MM.1S (cell line): ENCODE measurements around the gene ICAM3.

Experiments
- EZH2phosphoT487 ChIP-seq: fragments of 300-600 bp; sonication (generic); IDR thresholded peaks from 2 replicates; pipeline ENCODE4 v1.6.1; 2018; ENCODE audit warnings: antibody characterized with exemption, low read length
- TF ChIP-seq, protein P1 (sequence below): fragments of 300-600 bp; sonication (generic); IDR thresholded peaks from 2 replicates; pipeline ENCODE4 v1.5.1; 2016; ENCODE audit warnings: antibody characterized with exemption, low read length, mixed read lengths

DNA sequence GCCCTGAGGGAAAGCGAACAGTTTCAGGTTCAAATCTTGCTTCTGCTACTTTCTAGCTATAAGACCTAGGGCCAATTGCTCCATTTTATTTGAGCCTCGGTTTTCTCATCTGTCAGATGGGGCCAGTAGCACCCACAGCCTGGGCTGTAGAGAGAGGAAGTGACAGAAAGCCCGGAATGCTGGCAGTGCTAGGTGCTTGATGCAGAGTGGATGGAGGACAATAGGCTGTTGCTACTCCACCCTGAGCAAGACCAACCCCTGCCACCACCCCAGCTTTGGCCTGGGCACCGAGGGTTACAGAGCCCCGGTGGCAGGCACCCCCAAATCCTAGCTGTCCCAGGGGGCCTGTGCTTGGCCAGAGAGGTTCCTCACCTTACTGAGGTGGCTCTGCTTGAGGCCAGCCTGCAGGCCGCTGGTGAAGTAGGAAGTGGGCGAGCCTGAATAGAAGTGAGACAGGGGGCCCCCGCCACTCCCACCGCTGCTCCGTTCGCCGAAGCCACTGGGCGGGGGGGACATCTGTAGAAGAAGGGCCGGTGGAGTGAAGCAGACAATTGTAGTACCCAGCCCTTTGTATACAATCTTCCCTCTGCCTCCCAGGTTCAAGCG, 21.5 kb downstream of the ICAM3 start:
- TF ChIP-seq, protein P1, sequence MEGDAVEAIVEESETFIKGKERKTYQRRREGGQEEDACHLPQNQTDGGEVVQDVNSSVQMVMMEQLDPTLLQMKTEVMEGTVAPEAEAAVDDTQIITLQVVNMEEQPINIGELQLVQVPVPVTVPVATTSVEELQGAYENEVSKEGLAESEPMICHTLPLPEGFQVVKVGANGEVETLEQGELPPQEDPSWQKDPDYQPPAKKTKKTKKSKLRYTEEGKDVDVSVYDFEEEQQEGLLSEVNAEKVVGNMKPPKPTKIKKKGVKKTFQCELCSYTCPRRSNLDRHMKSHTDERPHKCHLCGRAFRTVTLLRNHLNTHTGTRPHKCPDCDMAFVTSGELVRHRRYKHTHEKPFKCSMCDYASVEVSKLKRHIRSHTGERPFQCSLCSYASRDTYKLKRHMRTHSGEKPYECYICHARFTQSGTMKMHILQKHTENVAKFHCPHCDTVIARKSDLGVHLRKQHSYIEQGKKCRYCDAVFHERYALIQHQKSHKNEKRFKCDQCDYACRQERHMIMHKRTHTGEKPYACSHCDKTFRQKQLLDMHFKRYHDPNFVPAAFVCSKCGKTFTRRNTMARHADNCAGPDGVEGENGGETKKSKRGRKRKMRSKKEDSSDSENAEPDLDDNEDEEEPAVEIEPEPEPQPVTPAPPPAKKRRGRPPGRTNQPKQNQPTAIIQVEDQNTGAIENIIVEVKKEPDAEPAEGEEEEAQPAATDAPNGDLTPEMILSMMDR: no peak
- TF ChIP-seq EZH2phosphoT487: no peak
